Activated T-helper 9 cell treated with anti-CD3 and anti-CD28 coated beads, Interleukin-2, amount 50 U/mL, for 16 hours (primary cell): ENCODE results near the gene DNMBP.
A peak's percentile ranks its signal among the peaks of the same experiment; 100 is the strongest.

Source experiments
- DNase-seq: peaks from one replicate; pipeline ENCODE4 v3.0.0-alpha.2; 2020; ENCODE audit warnings: low read depth

DNMBP gene, protein sequence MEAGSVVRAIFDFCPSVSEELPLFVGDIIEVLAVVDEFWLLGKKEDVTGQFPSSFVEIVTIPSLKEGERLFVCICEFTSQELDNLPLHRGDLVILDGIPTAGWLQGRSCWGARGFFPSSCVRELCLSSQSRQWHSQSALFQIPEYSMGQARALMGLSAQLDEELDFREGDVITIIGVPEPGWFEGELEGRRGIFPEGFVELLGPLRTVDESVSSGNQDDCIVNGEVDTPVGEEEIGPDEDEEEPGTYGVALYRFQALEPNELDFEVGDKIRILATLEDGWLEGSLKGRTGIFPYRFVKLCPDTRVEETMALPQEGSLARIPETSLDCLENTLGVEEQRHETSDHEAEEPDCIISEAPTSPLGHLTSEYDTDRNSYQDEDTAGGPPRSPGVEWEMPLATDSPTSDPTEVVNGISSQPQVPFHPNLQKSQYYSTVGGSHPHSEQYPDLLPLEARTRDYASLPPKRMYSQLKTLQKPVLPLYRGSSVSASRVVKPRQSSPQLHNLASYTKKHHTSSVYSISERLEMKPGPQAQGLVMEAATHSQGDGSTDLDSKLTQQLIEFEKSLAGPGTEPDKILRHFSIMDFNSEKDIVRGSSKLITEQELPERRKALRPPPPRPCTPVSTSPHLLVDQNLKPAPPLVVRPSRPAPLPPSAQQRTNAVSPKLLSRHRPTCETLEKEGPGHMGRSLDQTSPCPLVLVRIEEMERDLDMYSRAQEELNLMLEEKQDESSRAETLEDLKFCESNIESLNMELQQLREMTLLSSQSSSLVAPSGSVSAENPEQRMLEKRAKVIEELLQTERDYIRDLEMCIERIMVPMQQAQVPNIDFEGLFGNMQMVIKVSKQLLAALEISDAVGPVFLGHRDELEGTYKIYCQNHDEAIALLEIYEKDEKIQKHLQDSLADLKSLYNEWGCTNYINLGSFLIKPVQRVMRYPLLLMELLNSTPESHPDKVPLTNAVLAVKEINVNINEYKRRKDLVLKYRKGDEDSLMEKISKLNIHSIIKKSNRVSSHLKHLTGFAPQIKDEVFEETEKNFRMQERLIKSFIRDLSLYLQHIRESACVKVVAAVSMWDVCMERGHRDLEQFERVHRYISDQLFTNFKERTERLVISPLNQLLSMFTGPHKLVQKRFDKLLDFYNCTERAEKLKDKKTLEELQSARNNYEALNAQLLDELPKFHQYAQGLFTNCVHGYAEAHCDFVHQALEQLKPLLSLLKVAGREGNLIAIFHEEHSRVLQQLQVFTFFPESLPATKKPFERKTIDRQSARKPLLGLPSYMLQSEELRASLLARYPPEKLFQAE (N-terminal part only)

GRCh38 chr10:100009793-100010676 lies at the start of gene DNMBP:
TSS of gene DNMBP (minus strand) at chr10:100009947. CDS start at chr10:99972124, 37,823 bp downstream.
- peak; percentile 74 for DNase-seq

GRCh38 chr10:100057948-100058347 lies 48.2 kb upstream of the DNMBP start:
- no peak for DNase-seq

- DNase-seq = no peak
Measured at GRCh38 chr10:100053686-100054460, 44.1 kb upstream of the DNMBP start.

DNA sequence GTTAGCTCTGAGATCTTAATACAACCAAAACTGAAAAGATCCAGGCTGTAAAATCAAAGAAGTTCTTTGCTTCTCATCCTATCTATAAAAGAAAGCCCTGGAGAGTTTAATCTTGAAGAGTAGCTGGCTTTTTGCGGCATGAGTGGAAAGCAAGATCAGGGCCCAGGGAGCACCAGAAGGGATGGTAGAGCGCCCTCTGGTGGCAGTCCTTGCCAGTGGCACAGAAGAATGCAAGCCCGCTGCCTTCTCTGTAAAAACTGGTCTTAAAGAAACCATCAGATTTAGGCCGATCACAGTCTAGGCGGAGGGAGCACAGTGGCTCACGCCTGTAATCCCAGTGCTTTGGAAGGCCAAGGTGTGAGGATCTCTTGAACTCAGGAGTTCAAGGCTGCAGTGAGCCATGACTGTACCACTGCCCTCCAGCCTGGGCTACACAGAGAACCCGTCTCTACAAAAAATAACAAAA lies 36.3 kb upstream of the DNMBP start:
- peak; percentile 70 for DNase-seq

DNA sequence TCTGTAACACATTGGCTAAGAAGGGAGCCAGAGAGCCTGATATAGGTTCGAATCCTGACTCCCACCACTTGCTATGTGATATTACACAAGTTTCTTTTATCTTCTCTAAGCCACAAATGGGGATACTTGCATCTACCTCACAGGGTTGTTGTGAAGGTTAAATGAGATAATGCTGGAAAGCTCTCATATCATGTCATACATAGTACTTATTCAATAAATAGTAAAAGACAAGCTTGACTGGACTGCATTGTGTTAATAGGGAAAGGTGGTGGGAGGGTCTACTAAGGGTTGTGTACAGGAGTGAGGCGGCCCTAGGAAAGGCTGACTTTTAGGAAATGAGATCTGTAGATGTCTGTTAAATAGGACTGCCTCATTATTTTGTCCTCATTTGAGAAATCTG lies 35.8 kb upstream of the DNMBP start:
- no peak for DNase-seq

DNA sequence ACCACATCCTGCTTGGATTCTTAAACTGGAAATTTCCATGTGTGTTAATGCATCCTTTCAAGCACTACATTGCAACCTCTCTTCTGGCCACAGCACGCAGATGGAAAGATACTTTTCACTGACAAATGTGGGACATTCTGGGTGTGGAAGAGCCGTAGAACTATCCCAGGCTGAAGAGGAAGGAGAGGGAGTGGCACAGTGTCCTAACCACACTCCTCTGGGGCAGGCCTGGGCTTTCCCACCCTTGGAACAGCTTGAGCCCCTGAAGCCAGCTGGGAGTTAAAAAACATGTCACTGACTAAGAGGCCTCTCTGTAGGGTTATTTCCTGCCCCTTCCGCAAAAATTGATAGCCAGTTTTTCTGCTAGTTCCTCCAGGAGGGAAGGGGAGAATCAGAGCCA lies 34.0 kb upstream of the DNMBP start:
- no peak for DNase-seq

DNA sequence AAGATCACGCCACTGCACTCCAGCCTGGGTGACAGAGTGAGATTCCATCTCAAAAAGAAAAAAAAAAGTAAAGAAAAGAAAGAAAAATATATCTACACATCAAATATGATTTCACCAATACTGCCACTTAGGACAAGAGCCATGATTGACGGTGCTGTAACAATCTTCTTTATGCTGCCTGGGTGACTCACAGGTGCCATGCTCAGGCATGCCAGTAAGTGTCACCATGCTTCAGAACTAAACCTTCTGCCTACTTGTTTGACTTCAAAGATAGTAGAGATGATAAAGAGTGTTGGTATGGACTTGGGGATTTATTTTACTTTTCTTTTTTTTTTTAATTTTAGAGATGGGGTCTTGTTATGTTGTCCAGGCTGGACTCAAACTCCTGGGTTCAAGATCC lies 33.6 kb upstream of the DNMBP start:
- DNase-seq = no peak

GRCh38 chr10:100041306-100042002 lies 31.7 kb upstream of the DNMBP start:
- DNase-seq = no peak

DNA sequence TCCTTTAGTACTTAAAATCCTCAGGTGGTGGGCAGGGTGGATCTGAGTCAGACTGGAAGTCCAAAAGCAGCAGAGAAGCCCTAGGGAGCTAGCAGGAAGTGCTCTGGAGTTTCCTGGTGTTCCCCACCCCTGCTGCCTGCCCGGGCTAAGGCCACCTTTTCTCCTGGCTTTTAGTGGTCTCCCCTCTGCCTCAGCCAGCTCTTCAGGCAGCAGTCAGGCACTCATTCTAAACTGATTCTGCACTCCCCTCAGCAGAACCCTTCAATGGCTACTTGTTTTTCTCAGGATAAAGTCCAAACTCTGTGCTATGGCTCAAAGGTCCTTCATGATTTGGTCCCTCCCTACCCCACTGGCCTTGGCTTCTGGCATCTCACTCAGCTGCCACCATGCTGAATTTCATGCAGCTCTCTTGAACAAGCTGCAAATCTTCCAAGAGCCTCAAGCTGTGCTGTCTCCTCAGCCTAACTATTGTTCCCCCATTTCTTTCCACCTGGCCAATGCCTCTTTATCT lies 28.9 kb upstream of the DNMBP start:
- DNase-seq = no peak

DNA sequence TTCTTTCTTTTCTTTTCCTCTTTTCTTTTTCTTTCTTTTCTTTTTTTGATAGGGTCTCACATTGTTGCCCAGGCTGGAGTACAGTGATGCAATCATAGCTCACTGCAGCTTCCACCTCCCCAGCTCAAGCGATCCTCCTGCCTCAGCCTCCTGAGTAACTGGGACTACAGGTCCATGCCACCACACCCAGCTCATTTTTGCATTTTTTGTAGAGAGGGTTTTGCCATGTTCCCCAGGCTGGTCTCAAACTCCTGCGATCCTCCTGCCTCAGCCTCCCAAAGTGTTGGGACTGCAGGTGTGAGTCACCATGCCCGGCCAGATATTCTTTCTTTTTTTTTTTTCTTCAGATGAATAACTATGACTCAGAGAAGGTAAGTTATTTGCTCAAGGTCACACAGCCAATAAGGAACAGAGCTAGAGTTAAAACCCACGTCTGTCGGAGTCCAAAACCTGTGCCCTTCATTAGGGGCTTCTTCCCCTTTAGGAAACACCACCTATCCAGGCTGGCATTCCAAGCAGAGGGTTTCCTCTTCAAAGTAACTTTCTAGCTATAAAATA lies 28.1 kb upstream of the DNMBP start:
- DNase-seq = no peak

- DNase-seq = no peak
Measured at GRCh38 chr10:100036850-100037249, 27.1 kb upstream of the DNMBP start.

GRCh38 chr10:100033766-100034418 lies 24.1 kb upstream of the DNMBP start:
- no peak for DNase-seq

DNA sequence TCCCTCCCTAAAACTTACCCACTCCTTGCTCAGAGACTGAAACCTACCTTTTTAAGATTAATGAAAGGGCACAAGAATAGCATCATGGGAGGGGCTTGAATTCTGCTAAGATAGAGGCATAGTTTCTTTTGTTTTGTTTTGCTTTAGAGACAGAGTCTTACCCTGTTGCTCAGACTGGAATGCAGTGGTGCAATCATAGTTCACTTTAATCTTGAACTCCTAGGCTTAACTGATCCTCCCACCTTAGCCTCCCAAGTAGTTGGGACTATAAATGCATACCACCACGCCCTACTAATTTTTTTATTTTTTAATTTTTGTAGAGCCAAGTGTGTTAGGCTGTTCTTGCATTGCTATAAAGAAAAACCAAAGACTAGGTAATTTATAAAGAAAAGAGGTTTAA lies 17.7 kb upstream of the DNMBP start:
- no peak for DNase-seq

GRCh38 chr10:100025576-100025975 lies 15.8 kb upstream of the DNMBP start:
- DNase-seq = no peak

DNA sequence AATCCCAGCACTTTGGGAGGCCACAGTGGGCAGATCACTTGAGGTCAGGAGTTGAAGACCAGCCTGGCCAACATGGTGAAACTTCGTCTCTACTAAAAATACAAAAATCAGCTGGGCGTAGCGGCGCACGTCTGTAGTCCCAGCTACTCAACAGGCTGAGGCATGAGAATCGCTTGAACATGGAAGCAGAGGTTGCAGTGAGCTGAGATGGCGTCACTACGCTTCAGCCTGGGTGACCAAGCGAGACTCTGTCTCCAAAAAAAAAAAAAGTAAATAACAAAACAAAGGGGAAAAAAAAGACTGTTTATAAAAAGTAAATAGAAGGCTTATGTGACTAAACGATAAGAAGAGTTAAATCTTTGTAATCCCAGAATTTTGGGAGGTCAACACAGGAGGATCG lies 15.0 kb upstream of the DNMBP start:
- DNase-seq = no peak

GRCh38 chr10:100022403-100022802 lies 12.7 kb upstream of the DNMBP start:
- DNase-seq = no peak

- no peak for DNase-seq
Measured at GRCh38 chr10:100021322-100021721, 11.6 kb upstream of the DNMBP start.

GRCh38 chr10:100020886-100021253 lies 11.1 kb upstream of the DNMBP start:
- no peak for DNase-seq
